Tibial nerve (tissue), 4 donors: ENCODE data around the gene E2F4.

Experiments
- EP300 ChIP-seq, 2 donors: sonication (generic); formaldehyde crosslinking; IDR thresholded peaks; one replicate each; pipeline ENCODE4 v1.6.1; 2017; ENCODE audit warnings: antibody characterized with exemption in 2 of 2, mild to moderate bottlenecking in 1 of 2
- POLR2A ChIP-seq, 2 donors: fragments of 450-650 bp; IDR thresholded peaks; one replicate each; pipeline ENCODE4 v1.6.1; 2017; ENCODE audit warnings: antibody characterized with exemption in 2 of 2, mild to moderate bottlenecking in 2 of 2, moderate library complexity in 2 of 2
- TF ChIP-seq, protein P1 (sequence below), 5 experiments: fragments of 200-600 bp in 3 of 5; fragments of 450-650 bp in 2 of 5; sonication (generic) in 3 of 5; IDR thresholded peaks; one replicate each; pipeline ENCODE4 v1.5.1; 2016 to 2019; ENCODE audit warnings: antibody characterized with exemption in 5 of 5, mild to moderate bottlenecking in 3 of 5, moderate library complexity in 2 of 5

DNA sequence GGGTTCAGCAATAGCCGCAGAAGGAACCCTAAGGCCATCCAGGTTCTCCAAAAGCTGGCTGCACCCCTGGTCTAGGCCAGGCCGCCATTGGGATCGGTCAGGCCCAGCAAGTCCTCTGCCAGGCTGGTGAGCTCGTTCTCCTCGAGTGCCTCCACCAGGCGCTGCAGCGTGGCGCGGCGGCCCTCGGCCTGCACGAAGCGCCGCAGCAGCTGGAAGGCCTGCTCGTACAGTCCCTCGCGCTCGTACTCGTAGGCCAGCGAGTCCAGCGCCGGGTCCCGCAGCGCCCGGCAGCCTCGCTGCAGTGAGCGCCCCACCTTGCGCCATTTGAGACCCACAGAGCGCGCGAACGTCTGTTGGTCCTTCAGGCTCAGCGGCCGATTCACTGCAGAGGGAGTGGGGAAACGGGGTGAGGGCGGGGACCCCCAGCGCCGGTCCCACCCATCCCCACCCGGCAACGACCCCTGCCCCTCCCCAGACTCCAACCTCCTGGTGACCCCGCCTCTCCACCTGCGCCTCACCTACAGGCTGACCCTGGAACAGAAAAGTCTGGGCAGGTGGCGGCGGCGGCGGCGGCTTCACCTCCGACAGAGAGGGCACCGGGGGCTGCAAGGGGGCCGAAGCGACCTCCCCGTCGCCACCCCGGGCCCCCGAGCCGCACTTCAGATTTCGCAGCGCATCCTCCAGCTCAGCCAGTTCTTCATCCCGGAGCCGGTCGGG is 37.2 kb upstream of the E2F4 start:
- TF ChIP-seq, protein P1, sequence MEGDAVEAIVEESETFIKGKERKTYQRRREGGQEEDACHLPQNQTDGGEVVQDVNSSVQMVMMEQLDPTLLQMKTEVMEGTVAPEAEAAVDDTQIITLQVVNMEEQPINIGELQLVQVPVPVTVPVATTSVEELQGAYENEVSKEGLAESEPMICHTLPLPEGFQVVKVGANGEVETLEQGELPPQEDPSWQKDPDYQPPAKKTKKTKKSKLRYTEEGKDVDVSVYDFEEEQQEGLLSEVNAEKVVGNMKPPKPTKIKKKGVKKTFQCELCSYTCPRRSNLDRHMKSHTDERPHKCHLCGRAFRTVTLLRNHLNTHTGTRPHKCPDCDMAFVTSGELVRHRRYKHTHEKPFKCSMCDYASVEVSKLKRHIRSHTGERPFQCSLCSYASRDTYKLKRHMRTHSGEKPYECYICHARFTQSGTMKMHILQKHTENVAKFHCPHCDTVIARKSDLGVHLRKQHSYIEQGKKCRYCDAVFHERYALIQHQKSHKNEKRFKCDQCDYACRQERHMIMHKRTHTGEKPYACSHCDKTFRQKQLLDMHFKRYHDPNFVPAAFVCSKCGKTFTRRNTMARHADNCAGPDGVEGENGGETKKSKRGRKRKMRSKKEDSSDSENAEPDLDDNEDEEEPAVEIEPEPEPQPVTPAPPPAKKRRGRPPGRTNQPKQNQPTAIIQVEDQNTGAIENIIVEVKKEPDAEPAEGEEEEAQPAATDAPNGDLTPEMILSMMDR (IDR thresholded peaks at IDR 0.05), result no peak
- TF ChIP-seq EP300 (IDR thresholded peaks at IDR 0.05) (no peak), POLR2A (IDR thresholded peaks at IDR 0.05) (no peak)
